B cell (primary cell): ENCODE measurements around the gene IGF1R. TPM values are rescaled to one million over a fixed set of nuclear protein-coding genes. Genes with fewer than 3 reads are reported as not detected.

Experiments
- ATAC-seq: fragments of 200-7000 bp; cut with Tn5 transposase; one replicate; pipeline ENCODE4 v1.10.0; 2021; ENCODE audit warnings: low read depth, mild to moderate bottlenecking, moderate number of reproducible peaks, moderate library complexity
- CTCF ChIA-PET: fragments of 350-600 bp; sonication (Branson Sonifier 250); formaldehyde crosslinking; loops from one replicate; lab custom pipeline; 2021; ENCODE audit warnings: antibody characterized with exemption, inconsistent platforms; lab: Charles Lee
- POLR2A ChIA-PET: fragments of 350-600 bp; sonication (Branson Sonifier 250); formaldehyde crosslinking; loops from one replicate; lab custom pipeline; 2021; ENCODE audit warnings: antibody characterized with exemption; lab: Charles Lee
- DNase-seq: peaks from one replicate; pipeline ENCODE4 v3.0.0; 2013
- H2AFZ ChIP-seq: 2 replicates; pipeline ENCODE4 v1.6.1; 2012; ENCODE audit warnings: mild to moderate bottlenecking, low read depth, low read length; ENCODE audit not compliant: insufficient read depth, poor library complexity, severe bottlenecking
- H3K27ac ChIP-seq, 2 donors: 1 replicate in 1 of 2; 2 replicates in 1 of 2; pipeline ENCODE4 v1.5.1; 2012 to 2013; ENCODE audit warnings: low read length in 2 of 2, mild to moderate bottlenecking in 2 of 2, moderate library complexity in 1 of 2
- H3K27me3 ChIP-seq, 4 experiments: fragments of 200-600 bp in 1 of 4; sonication (generic) in 1 of 4; replicated peaks in 1 of 4; 1 replicate in 2 of 4; 2 replicates in 2 of 4; pipeline versions ENCODE4 v1.6.1 to v1.7.0; 2013 to 2016; ENCODE audit warnings: low read length in 3 of 4, mild to moderate bottlenecking in 2 of 4, mixed read lengths in 1 of 4, moderate library complexity in 1 of 4; ENCODE audit not compliant: insufficient read depth in 4 of 4, control insufficient read depth in 3 of 4; ENCODE audit errors: control extremely low read depth in 1 of 4
- H3K36me3 ChIP-seq, 2 experiments: replicated peaks in 1 of 2; 1 replicate in 1 of 2; 2 replicates in 1 of 2; pipeline versions ENCODE4 v1.6.1 to v1.7.1; 2013; ENCODE audit warnings: low read length in 1 of 2; ENCODE audit not compliant: insufficient read depth in 2 of 2, control insufficient read depth in 1 of 2; ENCODE audit errors: control extremely low read depth in 1 of 2, extremely low read depth in 1 of 2
- H3K4me1 ChIP-seq, 2 donors: fragments of 200-600 bp in 1 of 2; sonication (generic) in 1 of 2; 1 replicate in 1 of 2; 2 replicates in 1 of 2; pipeline versions ENCODE4 v1.5.1 to v1.6.1; 2013 to 2017; ENCODE audit warnings: low read length in 2 of 2; ENCODE audit not compliant: control insufficient read depth in 2 of 2, insufficient read depth in 2 of 2
- H3K4me2 ChIP-seq: replicated peaks from 2 replicates; pipeline ENCODE3; 2012; ENCODE audit warnings: mild to moderate bottlenecking, low read depth, low read length; ENCODE audit not compliant: poor library complexity, severe bottlenecking
- H3K4me3 ChIP-seq, 5 experiments: fragments of 200-600 bp in 1 of 5; sonication (generic) in 1 of 5; 1 replicate in 3 of 5; 2 replicates in 2 of 5; pipeline versions ENCODE4 v1.5.1 to v1.7.0; 2011 to 2016; ENCODE audit warnings: low read length in 4 of 5, mild to moderate bottlenecking in 4 of 5, low read depth in 2 of 5, control low read depth in 1 of 5, moderate library complexity in 1 of 5; ENCODE audit not compliant: insufficient read depth in 1 of 5; ENCODE audit errors: control extremely low read depth in 1 of 5, extremely low read depth in 1 of 5
- H3K79me2 ChIP-seq: fragments of 200-600 bp; sonication (generic); one replicate; pipeline ENCODE4 v1.6.0; 2016; ENCODE audit warnings: low read length; ENCODE audit not compliant: control insufficient read depth, insufficient read depth
- H3K9ac ChIP-seq: fragments of 200-600 bp; sonication (generic); 2 replicates; pipeline ENCODE4 v1.6.1; 2017; ENCODE audit warnings: mild to moderate bottlenecking, low read length, moderate library complexity
- H3K9me3 ChIP-seq, 3 donors: one replicate each; pipeline versions ENCODE4 v1.6.1 to v1.7.1; 2013; ENCODE audit warnings: low read length in 2 of 3; ENCODE audit not compliant: control insufficient read depth in 2 of 3, insufficient read depth in 1 of 3; ENCODE audit errors: control extremely low read depth in 1 of 3
- H4K20me1 ChIP-seq: 2 replicates; pipeline ENCODE4 v1.6.0; 2012; ENCODE audit warnings: mild to moderate bottlenecking, low read length; ENCODE audit not compliant: insufficient read depth, control insufficient read depth, poor library complexity, severe bottlenecking
- H3K27ac Mint-ChIP-seq: one replicate; pipeline ENCODE4 v1.8.0; 2021; ENCODE audit warnings: mixed read lengths
- H3K27me3 Mint-ChIP-seq: one replicate; pipeline ENCODE4 v1.8.0; 2021; ENCODE audit warnings: mixed read lengths
- H3K4me1 Mint-ChIP-seq: one replicate; pipeline ENCODE4 v1.8.0; 2021; ENCODE audit warnings: mixed read lengths
- H3K4me3 Mint-ChIP-seq: one replicate; pipeline ENCODE4 v1.8.0; 2021; ENCODE audit warnings: mixed read lengths
- H3K9me3 Mint-ChIP-seq: one replicate; pipeline ENCODE4 v1.8.0; 2022; ENCODE audit warnings: mixed read lengths; ENCODE audit not compliant: insufficient read depth
- CTCF ChIP-seq: fragments of 200-600 bp; IDR thresholded peaks from one replicate; pipeline ENCODE4 v1.8.0; 2022; ENCODE audit warnings: antibody characterized with exemption, mild to moderate bottlenecking
- EZH2 ChIP-seq: IDR thresholded peaks from 2 replicates; pipeline ENCODE4 v1.6.1; 2012; ENCODE audit warnings: borderline replicate concordance, low read depth, mild to moderate bottlenecking, moderate library complexity, low read length; ENCODE audit not compliant: insufficient read depth, poor library complexity, severe bottlenecking
- WGBS: methylation state at CpG from one replicate; pipeline ENCODE4 v1.1.5; 2013; ENCODE audit warnings: missing lambda C conversion rate; ENCODE audit not compliant: insufficient coverage; 5-methylcytosine and 5-hydroxymethylcytosine counted together
- intact Hi-C: fragments of 100-400 bp; cut with micrococcal nuclease; formaldehyde crosslinking; loops from one replicate; pipeline ENCODE4 v1.10.0; 2022
- polyA plus RNA-seq: library from polyadenylated mRNA; depleted of rRNA; stranded (reverse); fragments of >200 nt; gene quantifications from 2 replicates; pipeline ENCODE4 v1.2.3, GENCODE V29; 2012
- total RNA-seq, 2 donors: library from RNA; stranded (reverse); fragments of 120-200 nt in 1 of 2; gene quantifications; 1 replicate in 1 of 2; 2 replicates in 1 of 2; pipeline versions ENCODE4 v1.2.3 to v1.2.4, GENCODE V29; 2013 to 2022

IGF1R gene
- total and polyA plus RNA-seq, 2 donors (not counting 1 experiment from before 2014, with no cell fraction given): 5.4 to 23.1 TPM

DNA sequence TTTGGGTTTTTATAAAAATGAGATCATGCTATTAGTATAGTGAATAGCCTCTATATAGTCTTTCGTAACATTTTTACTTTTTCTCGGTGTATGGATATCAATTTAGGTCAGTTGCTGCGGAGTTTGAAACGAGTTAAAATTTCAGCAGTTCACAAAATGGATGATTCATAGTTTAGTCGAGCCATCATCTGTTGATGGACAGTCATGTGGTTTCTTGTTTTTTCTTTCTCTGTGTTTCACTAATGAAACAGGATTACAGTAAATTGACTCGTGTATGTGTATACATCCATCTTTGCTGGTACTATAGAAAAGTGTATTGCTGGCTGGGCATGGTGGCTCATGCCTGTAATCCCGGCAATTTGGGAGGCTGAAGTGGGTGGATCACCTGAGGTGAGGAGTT lies 106.8 kb downstream of the IGF1R start:
- H4K20me1 ChIP-seq: no peaks in the 10 kb centered on the region
- no peak overlapping the region for H3K27ac ChIP-seq
- no peaks in the 10 kb centered on the region for H3K79me2 ChIP-seq
- H3K27me3 ChIP-seq: peaks cover 0 to 4% (median 0%) of the 10 kb centered on the region in 4 experiments
- H3K4me2 ChIP-seq: no peak overlapping the region
- Mint-ChIP-seq H3K9me3 (no peaks in the 10 kb centered on the region), H3K4me1 (peaks cover 5% of the 10 kb centered on the region), H3K27ac (no peak overlapping the region), H3K27me3 (no peaks in the 10 kb centered on the region), H3K4me3 (no peak overlapping the region)
- POLR2A ChIA-PET: no interaction called here
- H3K9ac ChIP-seq: no peak overlapping the region
- CTCF ChIA-PET: no interaction called here
- H3K9me3 ChIP-seq: no peaks in the 10 kb centered on the region
- ATAC-seq (no peak), DNase-seq (no peak)
- TF ChIP-seq CTCF (no peak), EZH2 (no peak)
- no peak overlapping the region for H3K4me3 ChIP-seq
- intact Hi-C loops: no loop called here
- 90% methylated on average over 5 of the region's 7 CpGs for WGBS
- H2AFZ ChIP-seq: no peak overlapping the region
- H3K4me1 ChIP-seq: no peaks in the 10 kb centered on the region
- H3K36me3 ChIP-seq: no peaks in the 10 kb centered on the region

- Histone ChIP-seq H3K9me3 (no peaks in the 10 kb centered on the region), H4K20me1 (no peaks in the 10 kb centered on the region), H3K79me2 (no peaks in the 10 kb centered on the region), H3K27ac (no peak overlapping the region), H3K9ac (no peak overlapping the region), H3K27me3 (peaks cover 0 to 4% (median 0%) of the 10 kb centered on the region in 4 experiments), H3K4me1 (no peaks in the 10 kb centered on the region), H3K4me2 (no peak overlapping the region), H3K36me3 (no peaks in the 10 kb centered on the region), H3K4me3 (no peak overlapping the region), H2AFZ (no peak overlapping the region)
- Mint-ChIP-seq H3K4me3 (no peak overlapping the region), H3K4me1 (peaks cover 5% of the 10 kb centered on the region), H3K27me3 (no peaks in the 10 kb centered on the region), H3K9me3 (no peaks in the 10 kb centered on the region), H3K27ac (no peak overlapping the region)
- no peak for TF ChIP-seq CTCF
- no peak for TF ChIP-seq EZH2
- intact Hi-C loops: no loop called here
- no CpG with 5 or more reads among the region's 2 CpGs for WGBS
- ATAC-seq (no peak), DNase-seq (no peak)
- CTCF ChIA-PET: no interaction called here
- POLR2A ChIA-PET: no interaction called here
Measured at GRCh38 chr15:98755781-98756180, 107.4 kb downstream of the IGF1R start.
